Smooth muscle cell of the pulmonary artery (primary cell): ENCODE measurements around the gene PCDHA7. TPM values are rescaled to one million over a fixed set of nuclear protein-coding genes. Genes with fewer than 3 reads are reported as not detected.

Experiments
- total RNA-seq: library from RNA; depleted of rRNA; stranded (reverse); fragments of >200 nt; gene quantifications from 2 replicates; pipeline ENCODE4 v1.2.3, GENCODE V29; 2014

The PCDHA7 gene, protein sequence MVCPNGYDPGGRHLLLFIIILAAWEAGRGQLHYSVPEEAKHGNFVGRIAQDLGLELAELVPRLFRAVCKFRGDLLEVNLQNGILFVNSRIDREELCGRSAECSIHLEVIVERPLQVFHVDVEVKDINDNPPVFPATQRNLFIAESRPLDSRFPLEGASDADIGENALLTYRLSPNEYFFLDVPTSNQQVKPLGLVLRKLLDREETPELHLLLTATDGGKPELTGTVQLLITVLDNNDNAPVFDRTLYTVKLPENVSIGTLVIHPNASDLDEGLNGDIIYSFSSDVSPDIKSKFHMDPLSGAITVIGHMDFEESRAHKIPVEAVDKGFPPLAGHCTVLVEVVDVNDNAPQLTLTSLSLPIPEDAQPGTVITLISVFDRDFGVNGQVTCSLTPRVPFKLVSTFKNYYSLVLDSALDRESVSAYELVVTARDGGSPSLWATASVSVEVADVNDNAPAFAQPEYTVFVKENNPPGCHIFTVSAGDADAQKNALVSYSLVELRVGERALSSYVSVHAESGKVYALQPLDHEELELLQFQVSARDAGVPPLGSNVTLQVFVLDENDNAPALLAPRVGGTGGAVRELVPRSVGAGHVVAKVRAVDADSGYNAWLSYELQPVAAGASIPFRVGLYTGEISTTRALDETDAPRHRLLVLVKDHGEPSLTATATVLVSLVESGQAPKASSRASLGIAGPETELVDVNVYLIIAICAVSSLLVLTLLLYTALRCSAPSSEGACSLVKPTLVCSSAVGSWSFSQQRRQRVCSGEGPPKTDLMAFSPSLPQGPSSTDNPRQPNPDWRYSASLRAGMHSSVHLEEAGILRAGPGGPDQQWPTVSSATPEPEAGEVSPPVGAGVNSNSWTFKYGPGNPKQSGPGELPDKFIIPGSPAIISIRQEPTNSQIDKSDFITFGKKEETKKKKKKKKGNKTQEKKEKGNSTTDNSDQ
- 1.4 and 1.7 TPM in 2 replicates for total RNA-seq

DNA sequence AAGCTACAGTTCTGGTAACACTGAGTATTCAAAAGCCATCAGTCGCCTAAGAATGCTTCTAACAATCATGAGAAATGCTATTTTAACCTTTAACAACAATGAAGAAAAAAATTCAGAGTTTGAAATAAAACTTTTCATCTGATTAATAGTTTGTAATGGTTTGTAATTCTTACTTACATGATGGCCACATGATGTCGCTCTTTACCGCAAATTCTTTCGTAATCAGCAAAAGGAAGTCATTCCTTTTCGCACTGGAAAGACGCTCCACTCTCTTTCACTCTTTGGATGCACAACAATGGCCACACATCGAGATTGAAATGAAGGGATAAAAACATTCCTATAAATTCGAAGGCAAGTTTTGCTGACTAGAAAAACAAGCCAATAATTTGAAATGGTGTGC is at the start of gene PCDHA7:
Gene PCDHA7, plus strand, starts transcription at position 277 of the 400 bp plus-strand sequence. Its CDS starts 115 bp downstream, at position 392.

DNA sequence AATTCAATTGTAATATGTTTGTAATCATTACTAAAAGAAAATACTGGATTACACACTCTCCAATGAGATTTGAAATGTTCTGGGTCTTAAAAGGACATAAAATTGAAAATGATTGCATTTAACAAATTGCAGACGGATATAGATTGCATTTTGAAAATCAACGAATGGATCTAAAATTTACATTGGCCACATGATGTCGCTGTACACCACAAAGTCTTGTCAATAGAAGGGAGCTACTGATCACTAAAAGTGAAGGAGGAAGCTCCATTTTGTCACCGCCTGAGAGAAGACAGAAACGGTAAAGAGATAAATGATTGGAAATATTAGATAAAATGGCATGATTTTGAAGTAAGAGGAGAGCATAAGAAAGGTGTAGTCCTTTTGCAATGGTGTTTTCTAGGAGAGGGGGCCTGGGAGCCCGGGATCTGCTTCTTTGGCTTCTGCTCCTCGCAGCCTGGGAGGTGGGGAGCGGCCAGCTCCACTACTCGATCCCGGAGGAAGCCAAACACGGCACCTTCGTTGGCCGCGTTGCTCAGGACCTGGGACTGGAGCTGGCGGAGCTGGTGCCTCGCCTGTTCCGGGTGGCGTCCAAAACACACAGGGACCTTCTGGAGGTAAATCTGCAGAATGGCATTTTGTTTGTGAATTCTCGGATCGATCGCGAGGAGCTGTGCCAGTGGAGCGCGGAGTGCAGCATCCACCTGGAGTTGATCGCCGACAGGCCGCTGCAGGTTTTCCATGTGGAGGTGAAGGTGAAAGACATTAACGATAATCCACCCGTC is 48.0 kb upstream of the PCDHA7 start, which contains the start of gene PCDHA1:
Gene PCDHA1, plus strand, starts transcription at position 236 of the 782 bp plus-strand sequence.

DNA sequence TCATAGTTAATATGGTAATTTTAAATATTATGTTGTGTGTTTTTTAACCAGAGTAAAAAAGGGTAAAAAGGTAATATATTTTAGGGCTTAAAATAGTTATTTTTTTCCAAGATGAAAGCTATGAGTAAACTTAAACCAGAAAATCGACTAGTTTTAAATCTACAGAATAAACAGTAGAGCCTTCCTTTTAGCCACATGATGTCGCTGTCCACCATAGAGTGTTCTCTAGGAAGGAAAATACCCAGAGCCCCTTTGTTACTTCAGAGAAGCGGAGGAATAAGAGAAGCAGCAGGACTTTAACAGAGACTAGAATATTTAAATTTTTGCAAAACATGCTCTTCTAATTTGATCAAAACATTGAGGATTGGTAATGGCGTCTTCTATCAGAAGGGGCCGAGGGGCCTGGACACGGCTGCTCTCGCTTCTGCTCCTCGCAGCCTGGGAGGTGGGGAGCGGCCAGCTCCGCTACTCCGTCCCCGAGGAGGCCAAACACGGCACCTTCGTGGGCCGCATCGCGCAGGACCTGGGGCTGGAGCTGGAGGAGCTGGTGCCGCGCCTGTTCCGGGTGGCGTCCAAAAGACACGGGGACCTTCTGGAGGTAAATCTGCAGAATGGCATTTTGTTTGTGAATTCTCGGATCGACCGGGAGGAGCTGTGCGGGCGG is 39.3 kb upstream of the PCDHA7 start, which contains the start of gene PCDHA2:
Gene PCDHA2, plus strand, starts transcription at position 258 of the 664 bp plus-strand sequence.

DNA sequence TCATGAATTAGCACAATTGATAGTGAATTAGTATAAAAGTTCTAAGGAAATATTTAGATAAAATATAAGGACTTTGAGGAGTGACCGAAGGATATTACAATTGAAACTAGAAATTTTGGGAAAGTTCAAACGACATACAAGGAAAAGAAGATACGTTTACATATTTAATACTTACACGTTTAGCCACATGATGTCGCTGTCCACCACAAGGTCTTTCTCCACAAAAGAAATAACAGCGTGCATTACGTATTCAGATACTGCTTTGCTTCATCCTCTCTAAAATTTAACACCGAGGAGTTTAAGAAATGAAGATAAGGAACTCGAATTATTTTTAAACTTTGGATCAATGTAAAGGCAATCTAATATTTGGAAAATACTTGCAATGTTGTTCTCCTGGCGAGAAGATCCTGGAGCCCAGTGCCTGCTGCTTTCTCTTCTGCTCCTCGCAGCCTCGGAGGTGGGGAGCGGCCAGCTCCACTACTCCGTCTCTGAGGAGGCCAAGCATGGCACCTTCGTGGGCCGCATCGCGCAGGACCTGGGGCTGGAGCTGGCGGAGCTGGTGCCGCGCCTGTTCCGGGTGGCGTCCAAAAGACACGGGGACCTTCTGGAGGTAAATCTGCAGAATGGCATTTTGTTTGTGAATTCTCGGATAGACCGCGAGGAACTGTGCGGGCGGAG is 33.1 kb upstream of the PCDHA7 start, which contains the start of gene PCDHA3:
Gene PCDHA3, plus strand, starts transcription at position 242 of the 678 bp plus-strand sequence.

DNA sequence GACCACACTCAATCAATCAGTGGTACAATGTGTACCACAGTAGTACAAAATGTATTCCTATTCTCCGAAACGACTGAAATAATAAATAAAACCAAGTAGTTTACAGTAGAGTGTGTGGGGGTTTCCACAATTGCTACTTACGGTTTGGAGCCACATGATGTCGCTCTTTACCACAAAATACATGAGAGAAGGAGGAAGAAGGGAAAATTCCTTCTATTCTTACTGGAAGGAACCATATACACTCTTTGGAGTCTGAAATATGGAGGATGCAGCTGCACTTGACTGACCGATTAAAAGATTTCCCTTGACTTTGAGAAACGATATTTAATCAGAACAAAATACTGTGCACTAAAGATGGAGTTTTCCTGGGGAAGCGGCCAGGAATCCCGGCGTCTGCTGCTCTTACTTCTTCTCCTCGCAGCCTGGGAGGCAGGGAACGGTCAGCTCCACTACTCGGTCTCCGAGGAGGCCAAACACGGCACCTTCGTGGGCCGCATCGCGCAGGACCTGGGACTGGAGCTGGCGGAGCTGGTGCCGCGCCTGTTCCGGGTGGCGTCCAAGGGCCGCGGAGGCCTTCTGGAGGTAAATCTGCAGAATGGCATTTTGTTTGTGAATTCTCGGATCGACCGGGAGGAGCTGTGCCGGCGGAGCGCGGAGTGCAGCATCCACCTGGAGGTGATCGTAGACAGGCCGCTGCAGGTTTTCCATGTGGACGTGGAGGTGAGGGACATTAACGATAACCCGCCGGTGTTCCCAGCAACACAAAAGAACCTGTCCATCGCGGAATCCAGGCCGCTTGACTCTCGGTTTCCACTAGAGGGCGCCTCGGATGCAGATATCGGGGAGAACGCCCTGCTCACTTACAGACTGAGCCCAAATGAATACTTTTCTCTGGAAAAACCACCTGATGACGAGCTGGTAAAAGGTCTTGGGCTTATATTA is 27.0 kb upstream of the PCDHA7 start, which contains the start of gene PCDHA4:
Gene PCDHA4, plus strand, starts transcription at position 235 of the 942 bp plus-strand sequence.

DNA sequence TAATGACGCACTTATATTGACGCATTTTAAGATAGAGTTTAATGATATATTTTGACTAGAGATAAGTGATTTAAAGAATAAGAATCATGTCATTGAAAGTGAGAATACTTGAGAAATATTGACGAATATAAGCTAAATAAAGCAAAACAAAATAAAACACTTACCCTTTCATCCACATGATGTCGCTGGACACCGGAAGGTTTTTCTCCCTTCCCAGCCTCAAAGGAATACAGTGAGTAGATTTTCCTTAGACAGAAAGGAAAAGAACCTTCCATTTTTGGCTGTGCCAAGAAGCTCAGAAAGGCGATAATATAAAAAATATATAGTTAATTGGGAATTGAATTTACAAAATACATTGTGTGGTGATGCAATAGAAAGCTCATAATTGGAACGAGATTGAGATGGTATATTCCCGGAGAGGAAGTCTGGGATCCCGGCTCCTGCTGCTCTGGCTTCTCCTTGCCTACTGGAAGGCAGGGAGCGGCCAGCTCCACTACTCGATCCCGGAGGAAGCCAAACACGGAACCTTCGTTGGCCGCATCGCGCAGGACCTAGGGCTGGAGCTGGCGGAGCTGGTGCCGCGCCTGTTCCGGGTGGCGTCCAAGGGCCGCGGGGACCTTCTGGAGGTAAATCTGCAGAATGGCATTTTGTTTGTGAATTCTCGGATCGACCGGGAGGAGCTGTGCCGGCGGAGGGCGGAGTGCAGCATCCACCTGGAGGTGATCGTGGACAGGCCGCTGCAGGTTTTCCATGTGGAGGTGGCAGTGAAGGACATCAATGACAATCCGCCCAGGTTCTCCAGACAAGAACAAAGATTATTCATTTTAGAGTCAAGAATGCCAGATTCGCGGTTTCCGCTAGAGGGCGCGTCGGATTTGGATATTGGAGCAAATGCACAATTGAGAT is 12.4 kb upstream of the PCDHA7 start, which contains the start of gene PCDHA5:
Gene PCDHA5, plus strand, starts transcription at position 239 of the 906 bp plus-strand sequence.

DNA sequence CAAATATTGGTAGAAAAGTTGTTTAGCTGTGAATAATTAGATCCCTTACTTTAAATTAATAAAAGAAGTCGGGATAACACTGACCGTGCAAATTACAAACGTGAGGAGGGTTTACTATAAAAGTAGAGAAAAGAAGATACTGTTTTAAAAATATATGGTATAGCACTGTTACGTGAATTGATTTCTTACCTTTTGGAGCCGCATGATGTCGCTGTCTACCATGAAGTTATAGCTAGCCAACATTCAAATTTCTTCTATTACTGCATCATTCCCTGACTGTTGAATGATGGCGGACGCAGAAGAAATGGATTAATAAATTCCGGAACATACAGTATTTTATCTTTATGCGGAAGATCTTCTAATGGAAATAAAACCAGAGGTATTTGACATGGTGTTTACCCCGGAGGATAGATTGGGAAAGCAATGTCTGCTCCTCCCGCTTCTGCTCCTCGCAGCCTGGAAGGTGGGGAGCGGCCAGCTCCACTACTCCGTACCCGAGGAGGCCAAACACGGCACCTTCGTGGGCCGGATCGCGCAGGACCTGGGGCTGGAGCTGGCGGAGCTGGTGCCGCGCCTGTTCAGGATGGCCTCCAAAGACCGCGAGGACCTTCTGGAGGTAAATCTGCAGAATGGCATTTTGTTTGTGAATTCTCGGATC is 6.2 kb upstream of the PCDHA7 start, which contains the start of gene PCDHA6:
Gene PCDHA6, plus strand, starts transcription at position 257 of the 658 bp plus-strand sequence. Its CDS starts 132 bp downstream, at position 389.

DNA sequence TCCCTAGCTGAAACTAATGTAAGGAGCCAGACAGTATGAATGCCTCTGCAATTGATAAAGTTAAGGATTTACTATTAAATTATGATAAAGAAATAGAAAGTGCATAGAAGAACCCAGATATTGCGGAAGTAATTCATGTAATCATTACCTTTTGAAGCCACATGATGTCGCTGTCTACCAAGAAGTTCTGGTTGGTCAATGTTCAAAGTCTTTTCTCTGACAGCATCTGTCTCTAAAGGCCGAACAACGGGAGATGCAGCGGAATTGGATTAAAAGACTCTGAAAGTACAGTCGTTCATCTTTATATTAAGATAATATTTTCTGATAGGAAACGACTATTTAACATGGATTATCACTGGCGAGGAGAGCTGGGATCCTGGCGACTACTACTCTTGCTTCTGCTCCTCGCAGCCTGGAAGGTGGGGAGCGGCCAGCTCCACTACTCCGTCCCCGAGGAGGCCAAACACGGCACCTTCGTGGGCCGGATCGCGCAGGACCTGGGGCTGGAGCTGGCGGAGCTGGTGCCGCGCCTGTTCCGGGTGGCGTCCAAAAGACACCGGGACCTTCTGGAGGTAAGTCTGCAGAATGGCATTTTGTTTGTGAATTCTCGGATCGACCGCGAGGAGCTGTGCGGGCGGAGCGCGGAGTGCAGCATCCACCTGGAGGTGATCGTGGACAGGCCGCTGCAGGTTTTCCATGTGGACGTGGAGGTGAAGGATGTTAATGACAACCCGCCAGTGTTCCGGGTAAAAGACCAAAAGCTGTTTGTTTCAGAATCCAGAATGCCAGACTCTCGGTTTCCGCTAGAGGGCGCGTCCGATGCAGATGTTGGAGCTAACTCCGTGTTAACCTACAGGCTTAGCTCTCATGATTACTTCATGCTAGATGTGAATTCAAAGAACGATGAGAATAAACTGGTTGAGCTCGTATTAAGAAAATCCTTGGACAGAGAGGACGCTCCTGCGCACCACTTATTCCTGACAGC is 7.2 kb downstream of the PCDHA7 start, which contains the start of gene PCDHA8:
Gene PCDHA8, plus strand, starts transcription at position 210 of the 985 bp plus-strand sequence. Its CDS starts 135 bp downstream, at position 345.

DNA sequence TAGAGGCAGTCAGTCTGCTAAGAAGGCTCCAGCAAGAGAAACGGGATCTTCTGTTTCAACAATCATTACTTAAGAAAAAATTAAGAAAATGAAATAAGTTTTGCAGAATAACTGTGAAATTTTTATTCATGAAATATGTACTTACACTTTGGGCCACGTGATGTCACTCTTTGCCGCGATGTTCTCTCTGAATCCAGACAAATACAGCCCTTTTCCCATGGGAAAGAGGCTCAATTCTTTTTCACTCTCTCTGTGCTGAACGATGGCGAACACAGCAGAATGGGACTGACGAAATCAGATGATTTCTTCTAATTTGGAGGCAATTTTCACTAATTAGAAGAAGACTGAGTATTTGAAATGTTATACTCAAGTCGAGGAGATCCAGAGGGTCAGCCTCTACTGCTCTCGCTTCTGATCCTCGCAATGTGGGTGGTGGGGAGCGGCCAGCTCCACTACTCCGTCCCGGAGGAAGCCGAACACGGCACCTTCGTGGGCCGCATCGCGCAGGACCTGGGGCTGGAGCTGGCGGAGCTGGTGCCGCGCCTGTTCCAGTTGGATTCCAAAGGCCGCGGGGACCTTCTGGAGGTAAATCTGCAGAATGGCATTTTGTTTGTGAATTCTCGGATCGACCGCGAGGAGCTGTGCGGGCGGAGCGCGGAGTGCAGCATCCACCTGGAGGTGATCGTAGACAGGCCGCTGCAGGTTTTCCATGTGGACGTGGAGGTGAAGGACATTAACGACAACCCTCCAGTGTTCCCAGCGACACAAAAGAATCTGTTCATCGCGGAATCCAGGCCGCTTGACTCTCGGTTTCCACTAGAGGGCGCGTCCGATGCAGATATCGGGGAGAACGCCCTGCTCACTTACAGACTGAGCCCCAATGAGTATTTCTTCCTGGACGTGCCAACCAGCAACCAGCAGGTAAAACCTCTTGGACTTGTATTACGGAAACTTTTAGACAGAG is 14.4 kb downstream of the PCDHA7 start, which contains the start of gene PCDHA9:
Gene PCDHA9, plus strand, starts transcription at position 244 of the 964 bp plus-strand sequence. Its CDS starts 114 bp downstream, at position 358.

DNA sequence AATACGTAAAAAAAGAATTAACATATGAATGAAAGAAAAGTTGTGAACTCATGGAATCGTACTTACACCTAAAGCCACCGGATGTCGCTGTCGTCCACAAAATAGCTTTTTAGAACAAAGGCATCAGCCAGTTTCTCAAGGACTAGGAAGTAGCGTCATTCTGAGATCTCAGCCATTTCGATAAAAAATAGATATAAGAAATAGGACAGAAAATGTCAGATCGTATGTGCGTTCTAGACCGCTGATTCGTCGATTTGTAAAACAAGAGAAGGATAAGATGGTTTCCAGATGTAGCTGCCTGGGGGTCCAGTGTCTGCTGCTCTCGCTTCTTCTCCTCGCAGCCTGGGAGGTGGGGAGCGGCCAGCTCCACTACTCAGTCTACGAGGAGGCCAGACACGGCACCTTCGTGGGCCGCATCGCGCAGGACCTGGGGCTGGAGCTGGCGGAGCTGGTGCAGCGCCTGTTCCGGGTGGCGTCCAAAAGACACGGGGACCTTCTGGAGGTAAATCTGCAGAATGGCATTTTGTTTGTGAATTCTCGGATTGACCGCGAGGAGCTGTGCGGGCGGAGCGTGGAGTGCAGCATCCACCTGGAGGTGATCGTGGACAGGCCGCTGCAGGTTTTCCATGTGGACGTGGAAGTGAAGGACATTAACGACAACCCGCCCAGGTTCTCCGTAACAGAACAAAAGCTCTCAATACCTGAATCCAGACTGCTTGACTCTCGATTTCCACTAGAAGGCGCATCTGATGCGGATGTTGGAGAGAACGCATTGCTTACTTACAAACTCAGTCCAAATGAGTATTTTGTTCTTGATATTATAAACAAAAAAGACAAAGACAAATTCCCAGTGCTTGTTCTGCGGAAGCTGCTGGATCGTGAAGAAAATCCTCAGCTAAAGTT is 22.0 kb downstream of the PCDHA7 start, which contains the start of gene PCDHA10:
Gene PCDHA10, plus strand, starts transcription at position 126 of the 903 bp plus-strand sequence. Its CDS starts 152 bp downstream, at position 278.

DNA sequence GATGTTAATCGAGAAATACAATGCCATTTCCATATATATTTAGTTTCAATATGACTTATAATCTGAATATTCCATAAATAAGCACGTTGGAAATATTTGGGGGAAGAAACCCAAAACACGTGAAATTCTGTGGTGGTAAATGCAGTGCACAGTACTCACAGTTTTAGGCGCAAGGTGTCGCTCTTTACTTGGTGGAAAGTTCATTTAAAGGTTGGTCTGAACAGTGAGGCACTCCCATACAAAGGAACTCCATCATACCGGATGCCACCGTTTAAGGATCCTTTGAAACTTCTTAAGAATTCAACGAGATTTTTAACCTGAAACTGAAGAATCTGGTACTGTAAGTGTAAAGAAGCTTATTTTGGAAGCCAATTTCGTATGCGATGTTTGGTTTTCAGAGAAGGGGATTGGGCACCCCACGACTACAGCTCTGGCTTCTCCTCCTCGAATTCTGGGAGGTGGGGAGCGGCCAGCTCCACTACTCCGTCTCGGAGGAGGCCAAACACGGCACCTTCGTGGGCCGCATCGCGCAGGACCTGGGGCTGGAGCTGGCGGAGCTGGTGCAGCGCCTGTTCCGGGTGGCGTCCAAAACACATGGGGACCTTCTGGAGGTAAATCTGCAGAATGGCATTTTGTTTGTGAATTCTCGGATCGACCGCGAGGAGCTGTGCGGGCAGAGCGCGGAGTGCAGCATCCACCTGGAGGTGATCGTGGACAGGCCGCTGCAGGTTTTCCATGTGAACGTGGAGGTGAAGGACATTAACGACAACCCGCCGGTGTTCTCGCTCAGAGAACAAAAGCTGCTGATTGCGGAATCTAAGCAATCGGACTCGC is 34.9 kb downstream of the PCDHA7 start, which contains the start of gene PCDHA11:
Gene PCDHA11, plus strand, starts transcription at position 237 of the 834 bp plus-strand sequence. Its CDS starts 147 bp downstream, at position 384.

